Fibroblast of mammary gland (primary cell): ENCODE data around the gene LRIG1.

Source experiments
- DNase-seq: peaks from one replicate; pipeline ENCODE4 v3.0.0-alpha.2; 2010; ENCODE audit warnings: low read depth
- H3K4me3 ChIP-seq: 2 replicates; pipeline ENCODE4 v1.5.1; 2011; ENCODE audit warnings: low read depth, mild to moderate bottlenecking, low read length, moderate library complexity; ENCODE audit not compliant: control insufficient read depth
- CTCF ChIP-seq: conservative IDR thresholded peaks from 2 replicates; pipeline ENCODE4 v1.5.1; 2011; ENCODE audit warnings: low read depth, low read length, inconsistent platforms; ENCODE audit not compliant: control insufficient read depth, insufficient read depth

The LRIG1 gene

GRCh38 chr3:66411961-66412887, 88.6 kb downstream of the LRIG1 start:
- no peak for TF ChIP-seq CTCF
- no peak for DNase-seq
- H3K4me3 ChIP-seq: no peak overlapping the region

GRCh38 chr3:66411474-66411873, 89.3 kb downstream of the LRIG1 start:
- DNase-seq: peak; percentile 66
- no peak overlapping the region for H3K4me3 ChIP-seq
- no peak for TF ChIP-seq CTCF

- H3K4me3 ChIP-seq: no peak overlapping the region
- DNase-seq: no peak
- no peak for TF ChIP-seq CTCF
Observed at GRCh38 chr3:66410976-66411375, 89.8 kb downstream of the LRIG1 start.

GRCh38 chr3:66409771-66410754, 90.8 kb downstream of the LRIG1 start:
- DNase-seq: no peak
- TF ChIP-seq CTCF: no peak

GRCh38 chr3:66407611-66408218, 93.1 kb downstream of the LRIG1 start:
- DNase-seq: peak; percentile 67
- TF ChIP-seq CTCF: peak; percentile 90
- H3K4me3 ChIP-seq: no peak overlapping the region

More at GRCh38 chr3:66409771-66410754, 90.8 kb downstream of the LRIG1 start:
- no peak overlapping the region for H3K4me3 ChIP-seq
